SK-N-SH (cell line): ENCODE results near the gene OR2AE1.

Experiments used
- CHD2 ChIP-seq: fragments of 150-350 bp; IDR thresholded peaks from 2 replicates; pipeline ENCODE4 v1.6.1; 2018; ENCODE audit warnings: low read length; ENCODE audit not compliant: partially characterized antibody
- CTCF ChIP-seq: fragments of 200-600 bp; sonication (generic); IDR thresholded peaks from 2 replicates; pipeline ENCODE4 v1.6.1; 2017; ENCODE audit warnings: antibody characterized with exemption, mild to moderate bottlenecking, moderate library complexity
- EZH2phosphoT487 ChIP-seq: fragments of 200-600 bp; sonication (generic); IDR thresholded peaks from 2 replicates; pipeline ENCODE4 v1.6.1; 2017; ENCODE audit warnings: low read depth, mixed run types, mild to moderate bottlenecking, antibody characterized with exemption, moderate library complexity, borderline replicate concordance
- POLR2AphosphoS5 ChIP-seq: IDR thresholded peaks from 2 replicates; pipeline ENCODE4 v1.6.1; 2012; ENCODE audit warnings: low read depth, low read length
- YY1 ChIP-seq: IDR thresholded peaks from 2 replicates; pipeline ENCODE4 v1.4.0; 2012; ENCODE audit warnings: low read depth, mild to moderate bottlenecking

- no peak for TF ChIP-seq CTCF
- no peak for TF ChIP-seq EZH2phosphoT487
- TF ChIP-seq YY1: no peak
- TF ChIP-seq POLR2AphosphoS5: no peak
- TF ChIP-seq CHD2: no peak
Measured at GRCh38 chr7:99840136-99840869, 36.5 kb downstream of the OR2AE1 start.
